Measurements from ENCODE around the gene TCEANC2.

TCEANC2 gene

GRCh38 chr1:54136269-54136896 lies 83.0 kb downstream of the TCEANC2 start:
- TF ChIP-seq YY1 (IDR thresholded peaks at IDR 0.05; ENCODE audit: low read depth) (no peak), FOXM1 (IDR thresholded peaks at IDR 0.05; ENCODE audit: borderline replicate concordance, low read depth) (no peak), EGR1 (IDR thresholded peaks at IDR 0.05) (no peak), ZBTB7A (IDR thresholded peaks at IDR 0.05; ENCODE audit: low read depth) (no peak), EP300 (IDR thresholded peaks at IDR 0.05; ENCODE audit: borderline replicate concordance) (no peak), CEBPB (IDR thresholded peaks at IDR 0.05) (no peak), TAF1 (IDR thresholded peaks at IDR 0.05; ENCODE audit: low read depth) (no peak), RAD21 (IDR thresholded peaks at IDR 0.05; ENCODE audit: low read depth) (no peak), CREB1 (IDR thresholded peaks at IDR 0.05; ENCODE audit: low read depth) (no peak)

- TF ChIP-seq EGR1 (IDR thresholded peaks at IDR 0.05): no peak
- no peak for TF ChIP-seq TEAD4 (IDR thresholded peaks at IDR 0.05)
- TF ChIP-seq REST (IDR thresholded peaks at IDR 0.05; ENCODE audit: low read depth): no peak
- no peak for TF ChIP-seq MAX (IDR thresholded peaks at IDR 0.05)
- no peak for TF ChIP-seq FOXM1 (IDR thresholded peaks at IDR 0.05; ENCODE audit: borderline replicate concordance, low read depth)
- TF ChIP-seq TCF12 (IDR thresholded peaks at IDR 0.05; ENCODE audit: low read depth): no peak
- TF ChIP-seq CEBPB (IDR thresholded peaks at IDR 0.05): no peak
- no peak for TF ChIP-seq EP300 (IDR thresholded peaks at IDR 0.05; ENCODE audit: borderline replicate concordance)
- no peak; the same call in 1 of the 2 replicates for TF ChIP-seq NFIC (IDR thresholded peaks at IDR 0.05)
- TF ChIP-seq ZBTB7A (IDR thresholded peaks at IDR 0.05; ENCODE audit: low read depth): no peak
- no peak for TF ChIP-seq TAF1 (IDR thresholded peaks at IDR 0.05; ENCODE audit: low read depth)
- no peak for TF ChIP-seq RAD21 (IDR thresholded peaks at IDR 0.05; ENCODE audit: low read depth)
- TF ChIP-seq YY1 (IDR thresholded peaks at IDR 0.05; ENCODE audit: low read depth): no peak
- TF ChIP-seq USF1 (IDR thresholded peaks at IDR 0.05): no peak
- TF ChIP-seq CREB1 (IDR thresholded peaks at IDR 0.05; ENCODE audit: low read depth): no peak
These were observed 83.6 kb downstream of the TCEANC2 start for GRCh38 chr1:54136963-54137533.

GRCh38 chr1:54137534-54138061 lies 84.2 kb downstream of the TCEANC2 start:
- no peak for TF ChIP-seq TAF1 (IDR thresholded peaks at IDR 0.05; ENCODE audit: low read depth)
- no peak for TF ChIP-seq ZBTB7A (IDR thresholded peaks at IDR 0.05; ENCODE audit: low read depth)
- peak; percentile 37; the same call in 1 of the 2 replicates for TF ChIP-seq NFIC (IDR thresholded peaks at IDR 0.05)
- no peak for TF ChIP-seq YY1 (IDR thresholded peaks at IDR 0.05; ENCODE audit: low read depth)
- no peak for TF ChIP-seq CREB1 (IDR thresholded peaks at IDR 0.05; ENCODE audit: low read depth)
- TF ChIP-seq USF1 (IDR thresholded peaks at IDR 0.05): no peak
- TF ChIP-seq EGR1 (IDR thresholded peaks at IDR 0.05): no peak
- TF ChIP-seq CEBPB (IDR thresholded peaks at IDR 0.05): no peak
- TF ChIP-seq RAD21 (IDR thresholded peaks at IDR 0.05; ENCODE audit: low read depth): no peak
- TF ChIP-seq TCF12 (IDR thresholded peaks at IDR 0.05; ENCODE audit: low read depth): 0 out of 2 replicates have a peak, but pooled peaks have one; percentile 40
- TF ChIP-seq EP300 (IDR thresholded peaks at IDR 0.05; ENCODE audit: borderline replicate concordance): 0 out of 2 replicates have a peak, but pooled peaks have one; percentile 26
- no peak for TF ChIP-seq TEAD4 (IDR thresholded peaks at IDR 0.05)
- no peak for TF ChIP-seq MAX (IDR thresholded peaks at IDR 0.05)
- no peak for TF ChIP-seq FOXM1 (IDR thresholded peaks at IDR 0.05; ENCODE audit: borderline replicate concordance, low read depth)
- no peak for TF ChIP-seq REST (IDR thresholded peaks at IDR 0.05; ENCODE audit: low read depth)

- TF ChIP-seq TCF12 (IDR thresholded peaks at IDR 0.05; ENCODE audit: low read depth): no peak
- TF ChIP-seq ZBTB7A (IDR thresholded peaks at IDR 0.05; ENCODE audit: low read depth): no peak
- no peak for TF ChIP-seq MAX (IDR thresholded peaks at IDR 0.05)
- no peak for TF ChIP-seq RAD21 (IDR thresholded peaks at IDR 0.05; ENCODE audit: low read depth)
- no peak for TF ChIP-seq EP300 (IDR thresholded peaks at IDR 0.05; ENCODE audit: borderline replicate concordance)
- TF ChIP-seq NFIC (IDR thresholded peaks at IDR 0.05): no peak
- TF ChIP-seq CEBPB (IDR thresholded peaks at IDR 0.05): no peak
- TF ChIP-seq EGR1 (IDR thresholded peaks at IDR 0.05): no peak
- no peak for TF ChIP-seq CREB1 (IDR thresholded peaks at IDR 0.05; ENCODE audit: low read depth)
- no peak for TF ChIP-seq YY1 (IDR thresholded peaks at IDR 0.05; ENCODE audit: low read depth)
- no peak for TF ChIP-seq USF1 (IDR thresholded peaks at IDR 0.05)
- TF ChIP-seq TAF1 (IDR thresholded peaks at IDR 0.05; ENCODE audit: low read depth): no peak
- TF ChIP-seq REST (IDR thresholded peaks at IDR 0.05; ENCODE audit: low read depth): no peak
- TF ChIP-seq FOXM1 (IDR thresholded peaks at IDR 0.05; ENCODE audit: borderline replicate concordance, low read depth): no peak
- no peak for TF ChIP-seq TEAD4 (IDR thresholded peaks at IDR 0.05)
These were observed 85.6 kb downstream of the TCEANC2 start for GRCh38 chr1:54138994-54139393.

Measured in Ishikawa (cell line).